HFFc6 (cell line): ENCODE data around the gene FHIT. TPM values are rescaled to one million over a fixed set of nuclear protein-coding genes. Genes with fewer than 3 reads are reported as not detected.

Experiments used
- DNase-seq: peaks from one replicate; pipeline ENCODE4 v3.0.0-alpha.2; 2018
- H3K27ac Mint-ChIP-seq: 2 replicates; pipeline ENCODE4 v1.8.0; 2020; ENCODE audit warnings: mild to moderate bottlenecking, mixed read lengths
- H3K27me3 Mint-ChIP-seq: 2 replicates; pipeline ENCODE4 v1.8.0; 2021; ENCODE audit warnings: mild to moderate bottlenecking, moderate library complexity, mixed read lengths; ENCODE audit not compliant: insufficient read depth
- H3K36me3 Mint-ChIP-seq: 2 replicates; pipeline ENCODE4 v1.8.0; 2021; ENCODE audit warnings: low read depth, mixed read lengths
- H3K4me1 Mint-ChIP-seq: 2 replicates; pipeline ENCODE4 v1.8.0; 2020; ENCODE audit warnings: low read depth, mixed read lengths
- H3K4me3 Mint-ChIP-seq: 2 replicates; pipeline ENCODE4 v1.8.0; 2020; ENCODE audit warnings: mild to moderate bottlenecking, moderate library complexity, mixed read lengths
- H3K9me3 Mint-ChIP-seq: 2 replicates; pipeline ENCODE4 v1.8.0; 2020; ENCODE audit warnings: mild to moderate bottlenecking, mixed read lengths
- CTCF ChIP-seq: fragments of 200-600 bp; sonication (generic); IDR thresholded peaks from 2 replicates; pipeline ENCODE4 v1.5.0; 2021; ENCODE audit warnings: antibody characterized with exemption, mild to moderate bottlenecking
- total RNA-seq, 6 experiments: library from RNA; stranded (reverse); fragmentation: NEBNext Ultra II Directional; extraction: Animal tissue kit (Norgen Biotek cat#: 25700); gene quantifications; 2 replicates in 1 of 6; 3 replicates in 5 of 6; pipeline ENCODE4 v1.2.3, GENCODE V29; 2021

FHIT gene
- total RNA-seq, 6 experiments from 2014 or later: 0.33 to 0.38 TPM; not detected in 4

- Mint-ChIP-seq H3K4me1 (no peaks in the 10 kb centered on the region), H3K27ac (no peak overlapping the region), H3K9me3 (peaks cover 16% of the 10 kb centered on the region), H3K27me3 (peaks cover 2% of the 10 kb centered on the region; the same call in 1 of the 2 replicates), H3K36me3 (peaks cover under 1% of the 10 kb centered on the region; the same call in 1 of the 2 replicates), H3K4me3 (no peak overlapping the region)
- no peak for DNase-seq
- TF ChIP-seq CTCF: no peak
Measured at GRCh38 chr3:61015859-61016258, 235.4 kb downstream of the FHIT start.

- Mint-ChIP-seq H3K27ac (no peak overlapping the region), H3K36me3 (no peaks in the 10 kb centered on the region), H3K9me3 (peaks cover 11% of the 10 kb centered on the region; the same call in 1 of the 2 replicates), H3K4me3 (no peak overlapping the region), H3K27me3 (peaks cover 2% of the 10 kb centered on the region; the same call in 1 of the 2 replicates), H3K4me1 (no peaks in the 10 kb centered on the region)
- no peak for TF ChIP-seq CTCF
- DNase-seq: no peak
Measured at GRCh38 chr3:61015408-61015807, 235.8 kb downstream of the FHIT start.

- H3K9me3 Mint-ChIP-seq: peaks cover 12% of the 10 kb centered on the region; the same call in 1 of the 2 replicates
- no peak for DNase-seq
- H3K27me3 Mint-ChIP-seq: no peaks in the 10 kb centered on the region; the same call in 1 of the 2 replicates
- no peak overlapping the region for H3K4me3 Mint-ChIP-seq
- no peak overlapping the region for H3K27ac Mint-ChIP-seq
- H3K36me3 Mint-ChIP-seq: no peaks in the 10 kb centered on the region
- no peak for TF ChIP-seq CTCF
- no peaks in the 10 kb centered on the region for H3K4me1 Mint-ChIP-seq
Measured at GRCh38 chr3:61008998-61009380, 242.3 kb downstream of the FHIT start.

GRCh38 chr3:61008153-61008997 lies 242.9 kb downstream of the FHIT start:
- DNase-seq: no peak
- H3K36me3 Mint-ChIP-seq: no peaks in the 10 kb centered on the region
- H3K4me3 Mint-ChIP-seq: no peak overlapping the region
- H3K27ac Mint-ChIP-seq: no peak overlapping the region
- H3K4me1 Mint-ChIP-seq: no peaks in the 10 kb centered on the region
- H3K27me3 Mint-ChIP-seq: no peaks in the 10 kb centered on the region; the same call in 1 of the 2 replicates
- peaks cover 12% of the 10 kb centered on the region; the same call in 1 of the 2 replicates for H3K9me3 Mint-ChIP-seq
- no peak for TF ChIP-seq CTCF

GRCh38 chr3:61005591-61005990 lies 245.7 kb downstream of the FHIT start:
- peaks cover 9% of the 10 kb centered on the region; the same call in 1 of the 2 replicates for H3K9me3 Mint-ChIP-seq
- no peaks in the 10 kb centered on the region for H3K4me1 Mint-ChIP-seq
- DNase-seq: no peak
- no peak for TF ChIP-seq CTCF
- H3K36me3 Mint-ChIP-seq: no peaks in the 10 kb centered on the region
- H3K4me3 Mint-ChIP-seq: no peak overlapping the region
- H3K27me3 Mint-ChIP-seq: no peaks in the 10 kb centered on the region; the same call in 1 of the 2 replicates
- no peak overlapping the region for H3K27ac Mint-ChIP-seq
